ENCODE measurements around the gene SHB.

Gene SHB

GRCh38 chr9:37938121-37938891 lies 130.7 kb downstream of the SHB start:
- H3K4me1 ChIP-seq, result no peaks in the 10 kb centered on the region
- no peaks in the 10 kb centered on the region for H3K27me3 ChIP-seq (ENCODE audit: control insufficient read depth, insufficient read depth, low read length)
- no peak overlapping the region for H2AFZ ChIP-seq
- no peaks in the 10 kb centered on the region for H3K79me2 ChIP-seq
- no peak overlapping the region for H3K4me2 ChIP-seq (ENCODE audit: low read length)
- no peaks in the 10 kb centered on the region for H3K9me3 ChIP-seq (ENCODE audit: control insufficient read depth, low read length)
- H3K36me3 ChIP-seq (ENCODE audit: control insufficient read depth, insufficient read depth, low read length), result no peaks in the 10 kb centered on the region
- TF ChIP-seq CTCF (IDR thresholded peaks at IDR 0.05), result no peak
- no peak overlapping the region for H3K9ac ChIP-seq
- no peak overlapping the region for H3K27ac ChIP-seq
- no peak overlapping the region for H3K4me3 ChIP-seq (ENCODE audit: low read depth, low read length)

- Histone ChIP-seq H3K9me3 (ENCODE audit: control insufficient read depth, low read length) (no peaks in the 10 kb centered on the region), H3K4me3 (ENCODE audit: low read depth, low read length) (no peak overlapping the region), H2AFZ (no peak overlapping the region), H3K79me2 (no peaks in the 10 kb centered on the region), H3K27me3 (ENCODE audit: control insufficient read depth, insufficient read depth, low read length) (no peaks in the 10 kb centered on the region), H3K36me3 (ENCODE audit: control insufficient read depth, insufficient read depth, low read length) (no peaks in the 10 kb centered on the region), H3K27ac (no peak overlapping the region), H3K9ac (no peak overlapping the region), H3K4me1 (no peaks in the 10 kb centered on the region), H3K4me2 (ENCODE audit: low read length) (no peak overlapping the region)
- TF ChIP-seq CTCF (IDR thresholded peaks at IDR 0.05), result no peak
These were observed 131.7 kb downstream of the SHB start for GRCh38 chr9:37937366-37937765.

- Histone ChIP-seq H2AFZ (no peak overlapping the region), H3K9ac (no peak overlapping the region), H3K79me2 (no peaks in the 10 kb centered on the region), H3K36me3 (ENCODE audit: control insufficient read depth, insufficient read depth, low read length) (no peaks in the 10 kb centered on the region), H3K27me3 (ENCODE audit: control insufficient read depth, insufficient read depth, low read length) (no peaks in the 10 kb centered on the region), H3K27ac (no peak overlapping the region), H3K4me1 (no peaks in the 10 kb centered on the region), H3K4me3 (ENCODE audit: low read depth, low read length) (no peak overlapping the region), H3K4me2 (ENCODE audit: low read length) (no peak overlapping the region), H3K9me3 (ENCODE audit: control insufficient read depth, low read length) (no peaks in the 10 kb centered on the region)
- no peak for TF ChIP-seq CTCF (IDR thresholded peaks at IDR 0.05)
These were observed 132.1 kb downstream of the SHB start for GRCh38 chr9:37936965-37937364.

- Histone ChIP-seq H3K27ac (no peak overlapping the region), H3K36me3 (ENCODE audit: control insufficient read depth, insufficient read depth, low read length) (no peaks in the 10 kb centered on the region), H3K4me1 (no peaks in the 10 kb centered on the region), H3K27me3 (ENCODE audit: control insufficient read depth, insufficient read depth, low read length) (no peaks in the 10 kb centered on the region), H3K4me2 (ENCODE audit: low read length) (no peak overlapping the region), H3K4me3 (ENCODE audit: low read depth, low read length) (no peak overlapping the region), H3K79me2 (no peaks in the 10 kb centered on the region), H3K9me3 (ENCODE audit: control insufficient read depth, low read length) (no peaks in the 10 kb centered on the region), H3K9ac (no peak overlapping the region), H2AFZ (no peak overlapping the region)
- TF ChIP-seq CTCF (IDR thresholded peaks at IDR 0.05), result no peak
These were observed 132.7 kb downstream of the SHB start for GRCh38 chr9:37936376-37936775.

- Histone ChIP-seq H3K4me2 (ENCODE audit: low read length) (no peak overlapping the region), H3K36me3 (ENCODE audit: control insufficient read depth, insufficient read depth, low read length) (no peaks in the 10 kb centered on the region), H3K79me2 (no peaks in the 10 kb centered on the region), H2AFZ (no peak overlapping the region), H3K4me3 (ENCODE audit: low read depth, low read length) (no peak overlapping the region), H3K9ac (no peak overlapping the region), H3K4me1 (no peaks in the 10 kb centered on the region), H3K27me3 (ENCODE audit: control insufficient read depth, insufficient read depth, low read length) (no peaks in the 10 kb centered on the region), H3K27ac (no peak overlapping the region), H3K9me3 (ENCODE audit: control insufficient read depth, low read length) (no peaks in the 10 kb centered on the region)
- TF ChIP-seq CTCF (IDR thresholded peaks at IDR 0.05), result no peak
These were observed 133.9 kb downstream of the SHB start for GRCh38 chr9:37935096-37935495.

Data from parathyroid adenoma (tissue), 2 donors.